Vagina (tissue), 2 donors: ENCODE data around the gene CLSTN1. TPM values are rescaled to one million over a fixed set of nuclear protein-coding genes. Genes with fewer than 3 reads are reported as not detected.

ENCODE experiments used
- DNase-seq, 2 donors: peaks; one replicate each; pipeline ENCODE4 v3.0.0-alpha.2; 2017; ENCODE audit errors: extremely low spot score in 2 of 2
- H3K27ac ChIP-seq: fragments of 200-600 bp; sonication (generic); one replicate; pipeline ENCODE4 v1.5.1; 2019
- H3K27me3 ChIP-seq: fragments of 200-600 bp; sonication (generic); one replicate; pipeline ENCODE4 v1.5.1; 2019
- H3K36me3 ChIP-seq, 2 donors: fragments of 200-600 bp; sonication (generic); one replicate each; pipeline ENCODE4 v1.5.1; 2017 to 2019
- H3K4me1 ChIP-seq: fragments of 200-600 bp; sonication (generic); one replicate; pipeline ENCODE4 v1.5.1; 2019
- H3K4me3 ChIP-seq, 2 donors: fragments of 200-600 bp; sonication (generic); 1 replicate in 1 of 2; 2 replicates in 1 of 2; pipeline ENCODE4 v1.5.1; 2016 to 2019
- H3K9me3 ChIP-seq: fragments of 200-600 bp; sonication (generic); one replicate; pipeline ENCODE4 v1.5.1; 2019
- CTCF ChIP-seq, 3 experiments: fragments of 450-650 bp in 2 of 3; fragments of 200-600 bp in 1 of 3; sonication (generic) in 1 of 3; IDR thresholded peaks; one replicate each; pipeline ENCODE4 v1.5.1; 2017 to 2019; ENCODE audit warnings: antibody characterized with exemption in 3 of 3, mild to moderate bottlenecking in 2 of 3, moderate library complexity in 2 of 3
- POLR2A ChIP-seq, 2 donors: fragments of 450-650 bp; IDR thresholded peaks; one replicate each; pipeline ENCODE4 v1.6.1; 2017; ENCODE audit warnings: antibody characterized with exemption in 2 of 2, mild to moderate bottlenecking in 2 of 2, moderate library complexity in 2 of 2
- POLR2AphosphoS5 ChIP-seq, 2 donors: sonication (generic); formaldehyde crosslinking; IDR thresholded peaks; one replicate each; pipeline ENCODE4 v1.9.0; 2017; ENCODE audit warnings: antibody characterized with exemption in 2 of 2, mild to moderate bottlenecking in 2 of 2, low read depth in 1 of 2; ENCODE audit not compliant: insufficient read depth in 1 of 2
- intact Hi-C: fragments of 100-400 bp; cut with DNase I; formaldehyde crosslinking; loops from one replicate; pipeline ENCODE4 v1.15.1; 2023
- total RNA-seq: library from RNA; depleted of rRNA; stranded (reverse); fragments of >200 nt; gene quantifications from one replicate; pipeline ENCODE4 v1.2.3, GENCODE V29; 2016

CLSTN1 gene
- 96.5 TPM for total RNA-seq

DNA sequence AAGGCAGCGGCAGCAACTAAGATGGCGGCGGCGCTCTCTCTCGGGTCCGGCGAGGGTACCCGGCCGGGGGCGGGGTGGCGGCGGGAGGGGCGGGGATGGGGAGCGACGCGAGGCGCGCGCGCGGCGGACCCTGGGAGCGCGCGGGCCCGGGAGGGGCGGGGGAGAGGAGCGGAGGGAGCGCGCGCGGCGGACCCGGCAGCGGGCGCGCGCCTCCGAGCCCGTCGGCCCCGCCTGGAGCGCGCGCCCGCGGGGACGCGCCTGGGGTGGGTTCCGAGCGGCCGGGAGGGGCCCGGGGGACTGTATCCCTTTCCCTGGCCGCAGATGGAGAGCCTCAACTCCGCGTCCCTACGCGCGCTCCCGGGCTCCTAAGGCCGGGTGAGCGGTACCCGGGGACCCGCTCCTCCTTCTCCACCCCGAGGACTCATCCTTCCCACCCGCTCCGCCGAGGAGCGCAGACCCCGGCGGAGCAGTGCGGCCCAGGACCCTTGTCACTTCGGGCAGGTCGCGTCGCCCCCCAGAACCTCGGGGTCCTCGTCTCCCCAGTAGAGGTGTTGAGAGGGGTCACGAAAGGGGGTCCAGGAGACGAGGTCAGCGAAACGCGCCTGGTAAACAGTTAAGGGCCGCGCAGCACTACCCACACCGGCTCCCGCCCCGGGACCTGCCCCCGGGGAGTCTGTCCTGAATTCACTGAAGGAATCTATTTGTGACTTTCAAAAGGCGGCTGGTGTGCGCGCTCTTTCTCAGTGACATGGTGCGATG lies at the start of gene CLSTN1:
CLSTN1 (minus strand) TSS at position 23 of the 759 bp plus-strand sequence. CDS start 232 bp downstream, outside the sequence.
- DNase-seq, result no peak
- TF ChIP-seq POLR2A (IDR thresholded peaks at IDR 0.05) (no peak), CTCF (IDR thresholded peaks at IDR 0.05) (peak in 1 of 3 experiments; percentile 16), POLR2AphosphoS5 (IDR thresholded peaks at IDR 0.05; ENCODE audit: insufficient read depth in 1 of 2, low read depth in 1 of 2) (peak in 1 of 2 donors; percentile 84)
- H3K4me1 ChIP-seq, result peaks cover 51% of the 10 kb centered on the region
- H3K9me3 ChIP-seq, result no peaks in the 10 kb centered on the region
- H3K27me3 ChIP-seq, result no peaks in the 10 kb centered on the region
- peak within 1 kb of the TSS; percentile 73 to 96 for H3K4me3 ChIP-seq
- peak within 1 kb of the TSS; percentile 98 for H3K27ac ChIP-seq
- intact Hi-C loops, result no loop called here
- H3K36me3 ChIP-seq, result no peaks in the 10 kb centered on the region

- no peak overlapping the region for H3K27ac ChIP-seq
Observed at GRCh38 chr1:9873385-9873784, 49.6 kb upstream of the CLSTN1 start.

DNA sequence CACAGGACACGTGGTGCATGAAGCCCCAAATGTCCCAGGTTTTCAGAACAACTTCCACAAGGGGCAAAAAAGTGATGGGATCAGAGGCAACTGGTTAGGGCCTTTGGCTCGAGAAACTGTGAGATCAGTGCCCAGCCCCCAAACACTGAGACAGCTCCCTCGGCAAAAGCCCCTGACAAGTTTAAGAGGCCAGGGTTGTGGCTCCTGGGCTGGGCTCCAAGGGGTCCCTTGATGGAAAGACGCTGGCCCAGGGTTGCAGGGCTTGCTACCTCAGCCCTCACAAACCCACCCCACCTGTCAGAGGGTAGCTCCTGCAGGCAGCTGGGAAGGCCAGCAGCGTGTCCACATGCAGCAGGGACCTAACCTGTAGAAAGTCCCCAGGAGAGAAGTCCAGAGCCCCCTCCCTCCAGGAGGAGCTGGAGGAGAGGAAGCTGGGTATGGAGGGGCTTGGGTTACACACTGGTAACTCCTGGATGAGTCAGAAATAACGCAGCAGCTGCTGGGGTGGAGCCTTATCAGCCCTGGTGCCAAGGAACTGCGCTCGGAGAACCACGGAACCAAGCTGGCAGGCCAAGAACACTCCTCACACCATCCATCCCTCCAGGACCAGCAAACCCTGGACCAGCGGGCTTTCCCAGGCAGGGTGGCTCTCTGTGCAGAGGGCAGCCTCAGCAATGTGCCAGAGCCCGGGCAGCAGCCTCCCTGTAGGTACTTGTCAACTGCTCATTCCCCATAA lies 48.8 kb upstream of the CLSTN1 start:
- DNase-seq, result no peak
- H3K4me3 ChIP-seq, result no peak overlapping the region
- H3K4me1 ChIP-seq, result peaks cover 38% of the 10 kb centered on the region
- H3K9me3 ChIP-seq, result no peaks in the 10 kb centered on the region
- H3K27me3 ChIP-seq, result no peaks in the 10 kb centered on the region
- TF ChIP-seq POLR2AphosphoS5 (IDR thresholded peaks at IDR 0.05; ENCODE audit: insufficient read depth in 1 of 2, low read depth in 1 of 2), result no peak
- TF ChIP-seq CTCF (IDR thresholded peaks at IDR 0.05), result no peak
- TF ChIP-seq POLR2A (IDR thresholded peaks at IDR 0.05), result no peak
- intact Hi-C loops, result loop anchor here (10.0 kb wide), 1 partner anchor 62 kb away; no protein-coding TSS in a partner anchor
- H3K27ac ChIP-seq, result no peak overlapping the region
- peaks cover 0 to 15% of the 10 kb centered on the region in 2 donors for H3K36me3 ChIP-seq

More at GRCh38 chr1:9873385-9873784, 49.6 kb upstream of the CLSTN1 start:
- Histone ChIP-seq H3K9me3 (no peaks in the 10 kb centered on the region), H3K36me3 (peaks cover 0 to 15% of the 10 kb centered on the region in 2 donors), H3K4me1 (peaks cover 38% of the 10 kb centered on the region), H3K4me3 (no peak overlapping the region), H3K27me3 (no peaks in the 10 kb centered on the region)
- intact Hi-C loops, result loop anchor here (10.0 kb wide), 1 partner anchor 61 kb away; no protein-coding TSS in a partner anchor
- no peak for DNase-seq
- TF ChIP-seq POLR2AphosphoS5 (IDR thresholded peaks at IDR 0.05; ENCODE audit: insufficient read depth in 1 of 2, low read depth in 1 of 2) (no peak), POLR2A (IDR thresholded peaks at IDR 0.05) (no peak), CTCF (IDR thresholded peaks at IDR 0.05) (no peak)

DNA sequence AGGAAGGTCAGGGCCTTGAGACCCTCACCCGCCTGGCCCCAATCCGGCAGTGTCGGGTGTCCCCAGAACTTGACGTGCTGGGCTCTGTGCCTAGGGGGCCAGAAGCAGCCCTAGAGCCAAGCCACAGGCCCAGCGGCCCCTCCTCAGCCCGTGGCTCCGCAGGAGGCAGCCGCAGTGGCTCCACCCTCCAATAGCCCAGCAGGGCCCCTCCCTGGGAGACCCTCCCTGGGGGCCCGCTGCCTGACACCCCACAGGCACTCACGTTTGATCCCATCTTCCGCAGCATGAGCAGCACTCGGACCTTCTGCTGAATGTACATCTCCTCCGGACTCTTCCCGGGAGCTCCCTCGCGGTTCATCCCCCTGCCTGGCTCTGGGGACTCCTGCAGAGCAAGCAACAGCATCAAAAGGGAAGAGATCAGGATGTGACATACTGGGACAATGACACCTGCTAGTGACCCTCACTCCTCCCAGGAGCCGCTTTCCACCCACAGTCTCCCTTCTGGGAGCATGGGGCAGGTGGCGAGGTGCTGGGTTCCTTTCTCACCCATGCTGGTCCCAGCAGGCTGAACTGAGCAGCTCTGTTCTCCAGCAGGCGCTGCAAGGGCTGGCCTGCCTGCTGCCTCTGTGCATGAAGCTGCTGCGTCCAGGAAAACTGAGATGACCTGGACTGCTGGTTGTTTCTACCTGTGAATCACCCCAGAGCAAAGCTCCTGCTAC lies 48.1 kb upstream of the CLSTN1 start:
- no peak for TF ChIP-seq POLR2AphosphoS5 (IDR thresholded peaks at IDR 0.05; ENCODE audit: insufficient read depth in 1 of 2, low read depth in 1 of 2)
- no peak for TF ChIP-seq CTCF (IDR thresholded peaks at IDR 0.05)
- no peak for TF ChIP-seq POLR2A (IDR thresholded peaks at IDR 0.05)
- no peak for DNase-seq
- peak overlapping the region; percentile 41 for H3K27ac ChIP-seq
- H3K4me3 ChIP-seq, result no peak overlapping the region
- intact Hi-C loops, result loop anchor here (10.0 kb wide), 1 partner anchor 63 kb away; no protein-coding TSS in a partner anchor
- H3K4me1 ChIP-seq, result peaks cover 42% of the 10 kb centered on the region
- no peaks in the 10 kb centered on the region for H3K9me3 ChIP-seq
- peaks cover 0 to 15% of the 10 kb centered on the region in 2 donors for H3K36me3 ChIP-seq
- no peaks in the 10 kb centered on the region for H3K27me3 ChIP-seq
